Measurements from ENCODE around the gene ZNF492. TPM values are rescaled to one million over a fixed set of nuclear protein-coding genes. Genes with fewer than 3 reads are reported as not detected.

ZNF492 gene
- total RNA-seq, 1 donor from 2014 or later, result not detected

GRCh38 chr19:22606212-22606553 lies 27.9 kb upstream of the ZNF492 start:
- Mint-ChIP-seq H3K4me3 (ENCODE audit: unreplicated experiment) (no peak overlapping the region), H3K4me1 (ENCODE audit: low read depth) (no peaks in the 10 kb centered on the region), H3K27ac (ENCODE audit: unreplicated experiment) (no peak overlapping the region), H3K36me3 (ENCODE audit: low read depth) (peaks cover 3% of the 10 kb centered on the region), H3K27me3 (ENCODE audit: low read depth) (no peaks in the 10 kb centered on the region), H3K9me3 (ENCODE audit: low read depth) (peaks cover 63% of the 10 kb centered on the region)
- no peak for DNase-seq (ENCODE audit: low spot score)
- no peak for TF ChIP-seq CTCF (IDR thresholded peaks at IDR 0.05)

GRCh38 chr19:22606954-22607652 lies 27.0 kb upstream of the ZNF492 start:
- Mint-ChIP-seq H3K4me3 (ENCODE audit: unreplicated experiment) (no peak overlapping the region), H3K4me1 (ENCODE audit: low read depth) (no peaks in the 10 kb centered on the region), H3K27ac (ENCODE audit: unreplicated experiment) (no peak overlapping the region), H3K9me3 (ENCODE audit: low read depth) (peaks cover 68% of the 10 kb centered on the region), H3K27me3 (ENCODE audit: low read depth) (no peaks in the 10 kb centered on the region), H3K36me3 (ENCODE audit: low read depth) (peaks cover 3% of the 10 kb centered on the region)
- no peak for DNase-seq (ENCODE audit: low spot score)
- no peak for TF ChIP-seq CTCF (IDR thresholded peaks at IDR 0.05)

GRCh38 chr19:22607653-22608430 lies 26.3 kb upstream of the ZNF492 start:
- peaks cover 3% of the 10 kb centered on the region for H3K36me3 Mint-ChIP-seq (ENCODE audit: low read depth)
- H3K9me3 Mint-ChIP-seq (ENCODE audit: low read depth), result peaks cover 65% of the 10 kb centered on the region
- no peak overlapping the region for H3K4me3 Mint-ChIP-seq (ENCODE audit: unreplicated experiment)
- no peaks in the 10 kb centered on the region for H3K27me3 Mint-ChIP-seq (ENCODE audit: low read depth)
- no peak for DNase-seq (ENCODE audit: low spot score)
- H3K27ac Mint-ChIP-seq (ENCODE audit: unreplicated experiment), result no peak overlapping the region
- TF ChIP-seq CTCF (IDR thresholded peaks at IDR 0.05), result no peak
- H3K4me1 Mint-ChIP-seq (ENCODE audit: low read depth), result no peaks in the 10 kb centered on the region

GRCh38 chr19:22608441-22608840 lies 25.7 kb upstream of the ZNF492 start:
- Mint-ChIP-seq H3K4me3 (ENCODE audit: unreplicated experiment) (no peak overlapping the region), H3K27me3 (ENCODE audit: low read depth) (no peaks in the 10 kb centered on the region), H3K9me3 (ENCODE audit: low read depth) (peaks cover 66% of the 10 kb centered on the region), H3K4me1 (ENCODE audit: low read depth) (no peaks in the 10 kb centered on the region), H3K27ac (ENCODE audit: unreplicated experiment) (no peak overlapping the region), H3K36me3 (ENCODE audit: low read depth) (peaks cover 3% of the 10 kb centered on the region)
- DNase-seq (ENCODE audit: low spot score), result no peak
- no peak for TF ChIP-seq CTCF (IDR thresholded peaks at IDR 0.05)

- H3K36me3 Mint-ChIP-seq (ENCODE audit: low read depth), result peaks cover 3% of the 10 kb centered on the region
- H3K4me3 Mint-ChIP-seq (ENCODE audit: unreplicated experiment), result no peak overlapping the region
- no peaks in the 10 kb centered on the region for H3K27me3 Mint-ChIP-seq (ENCODE audit: low read depth)
- no peak overlapping the region for H3K27ac Mint-ChIP-seq (ENCODE audit: unreplicated experiment)
- no peak for DNase-seq (ENCODE audit: low spot score)
- no peaks in the 10 kb centered on the region for H3K4me1 Mint-ChIP-seq (ENCODE audit: low read depth)
- no peak for TF ChIP-seq CTCF (IDR thresholded peaks at IDR 0.05)
- H3K9me3 Mint-ChIP-seq (ENCODE audit: low read depth), result peaks cover 64% of the 10 kb centered on the region
Measured at GRCh38 chr19:22609630-22610029, 24.5 kb upstream of the ZNF492 start.

All from chondrocyte (in vitro differentiated cells).